Inferior parietal cortex (tissue), 1 donor: Measurements from ENCODE around the gene COG8.
"Not testable (repeated sequence)": the region's sequence is repeated elsewhere in the genome, so short reads cannot be mapped to it uniquely, and the experiment has no call there.

Experiments used
- DNase-seq: peaks from one replicate; pipeline ENCODE4 v3.0.0-alpha.2; 2016; ENCODE audit errors: extremely low spot score

Gene COG8

GRCh38 chr16:69319381-69319780, 20.0 kb downstream of the COG8 start:
- no peak for DNase-seq

DNA sequence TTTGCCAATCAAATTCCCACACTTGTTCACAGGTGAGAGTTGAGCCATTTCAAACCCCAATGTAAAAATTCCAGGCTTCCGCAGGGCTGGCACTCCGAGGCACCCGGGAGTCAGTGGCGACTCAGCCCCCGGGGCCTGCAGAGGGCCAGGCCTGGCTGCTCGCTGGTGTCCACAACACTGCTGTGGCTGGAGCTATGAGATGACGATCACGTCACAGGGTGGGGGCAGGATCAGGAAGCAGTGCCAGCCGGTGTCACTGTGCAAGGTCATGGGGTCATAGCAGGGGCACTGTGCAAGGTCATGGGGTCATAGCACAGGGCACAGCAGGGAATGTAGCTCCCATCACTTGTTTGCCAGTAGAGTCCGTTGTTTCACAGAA, 20.5 kb downstream of the COG8 start:
- DNase-seq, result no peak

- no peak for DNase-seq
Measured at GRCh38 chr16:69318177-69318910, 21.0 kb downstream of the COG8 start.

- DNase-seq, result no peak
Measured at GRCh38 chr16:69316595-69317034, 22.7 kb downstream of the COG8 start.

DNA sequence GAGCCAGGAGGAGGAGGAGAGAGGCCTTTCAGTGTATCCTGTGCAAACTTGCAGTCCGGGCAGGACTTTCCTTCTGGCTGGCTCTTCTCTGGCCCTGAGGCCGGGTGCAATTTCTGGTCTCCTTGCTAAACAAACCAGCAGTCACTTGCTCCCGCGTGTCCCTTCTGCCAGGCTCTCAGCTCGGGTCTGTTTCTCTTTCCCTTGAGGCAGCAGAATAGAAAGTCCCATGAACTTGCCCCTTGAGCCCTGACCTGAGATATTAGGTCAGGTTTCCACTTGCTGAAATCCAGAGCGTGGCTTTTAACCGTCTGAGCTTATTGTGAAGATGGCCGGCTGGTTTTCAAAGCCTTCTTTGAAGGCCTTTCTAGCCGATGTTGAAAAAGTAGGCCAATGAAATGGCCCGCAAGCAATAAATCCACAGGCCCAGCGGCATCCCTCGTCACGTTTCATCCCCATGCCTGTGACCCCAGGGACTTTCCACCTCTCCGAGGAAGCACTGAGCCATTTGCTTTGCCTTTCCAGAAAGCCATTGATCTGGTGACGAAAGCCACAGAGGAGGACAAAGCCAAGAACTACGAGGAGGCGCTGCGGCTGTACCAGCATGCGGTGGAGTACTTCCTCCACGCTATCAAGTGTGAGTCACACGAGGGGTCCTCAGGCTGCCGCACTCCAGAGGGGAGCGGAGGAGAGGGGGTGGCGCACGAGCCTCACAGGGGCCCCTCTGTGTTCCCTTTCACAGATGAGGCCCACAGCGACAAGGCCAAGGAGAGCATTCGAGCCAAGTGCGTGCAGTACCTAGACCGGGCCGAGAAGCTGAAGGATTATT, 23.7 kb downstream of the COG8 start:
- DNase-seq, result no peak

DNA sequence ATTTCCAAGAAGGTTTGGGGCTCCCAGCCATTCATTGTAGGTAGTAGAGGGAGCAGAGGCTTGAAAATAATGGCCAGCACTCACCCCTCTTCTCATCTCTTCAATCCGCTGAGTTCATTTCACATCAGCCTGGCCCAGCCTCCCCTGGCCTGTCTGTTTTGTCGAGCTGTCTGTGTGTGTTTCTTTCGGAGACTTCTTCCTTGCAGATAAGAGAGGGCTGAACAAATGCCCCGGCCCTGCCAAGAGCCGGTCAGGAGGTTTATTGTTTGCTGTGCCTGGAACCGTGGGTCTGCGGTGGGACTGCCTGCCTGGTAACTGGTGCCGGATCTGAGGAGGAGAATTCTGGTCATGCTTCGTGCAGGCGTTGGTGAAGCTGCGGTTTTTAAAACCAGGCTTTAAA, 24.8 kb downstream of the COG8 start:
- no peak for DNase-seq

GRCh38 chr16:69313469-69313868, 25.9 kb downstream of the COG8 start:
- DNase-seq, result no peak

GRCh38 chr16:69311533-69312387, 27.6 kb downstream of the COG8 start:
- DNase-seq, result no peak

DNA sequence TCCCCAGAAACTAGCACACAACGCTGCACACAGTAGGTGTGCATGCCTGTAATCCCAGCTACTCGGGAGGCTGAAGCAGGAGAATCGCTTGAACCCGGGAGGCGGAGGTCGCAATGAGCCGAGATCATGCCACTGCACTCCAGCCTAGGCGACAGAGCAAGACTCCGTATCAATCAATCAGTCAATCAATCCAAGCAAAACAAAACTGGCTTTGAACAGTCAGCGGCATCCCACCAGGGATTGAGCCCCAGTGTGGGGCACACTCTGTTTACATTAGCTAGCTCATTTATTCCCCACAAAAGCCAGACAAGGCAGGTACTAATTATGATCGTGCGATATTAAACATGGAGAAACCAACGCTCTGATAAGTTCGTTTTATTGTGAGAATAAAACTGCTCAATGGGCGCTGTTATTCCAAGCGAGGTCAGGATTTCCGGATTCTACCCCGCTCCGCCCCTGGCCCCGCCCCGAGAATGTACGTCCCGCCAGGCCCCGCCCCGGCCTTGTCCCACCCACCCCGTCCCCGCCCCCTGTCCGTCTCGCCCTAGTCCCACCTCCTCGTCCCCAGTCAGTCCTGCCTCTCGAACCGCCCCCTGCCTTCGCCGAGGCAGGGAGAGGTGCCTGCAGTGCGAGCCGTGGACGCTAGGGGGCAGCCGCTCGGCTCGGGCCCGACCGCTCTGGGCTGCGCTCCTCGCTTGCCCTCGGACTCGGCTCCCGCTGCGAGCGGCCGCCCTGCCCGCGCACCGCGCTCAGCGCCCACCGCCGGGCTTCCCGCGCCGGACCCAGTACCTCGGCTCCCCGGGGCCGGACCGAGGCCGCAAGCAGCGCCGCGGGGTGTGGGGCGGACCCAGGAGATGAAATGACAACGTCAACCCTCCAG, 28.5 kb downstream of the COG8 start, which contains the start of gene VPS4A:
TSS of gene VPS4A (plus strand) at position 698 of the 880 bp plus-strand sequence. CDS start at position 860, 162 bp downstream.
- peak; percentile 95 for DNase-seq

- peak; percentile 51 for DNase-seq
Measured at GRCh38 chr16:69309316-69309715, 30.0 kb downstream of the COG8 start.

GRCh38 chr16:69307856-69308255, 31.5 kb downstream of the COG8 start:
- DNase-seq, result no peak

GRCh38 chr16:69307091-69307490, 32.3 kb downstream of the COG8 start:
- no peak for DNase-seq

GRCh38 chr16:69306031-69306430, 33.3 kb downstream of the COG8 start:
- no peak for DNase-seq

DNA sequence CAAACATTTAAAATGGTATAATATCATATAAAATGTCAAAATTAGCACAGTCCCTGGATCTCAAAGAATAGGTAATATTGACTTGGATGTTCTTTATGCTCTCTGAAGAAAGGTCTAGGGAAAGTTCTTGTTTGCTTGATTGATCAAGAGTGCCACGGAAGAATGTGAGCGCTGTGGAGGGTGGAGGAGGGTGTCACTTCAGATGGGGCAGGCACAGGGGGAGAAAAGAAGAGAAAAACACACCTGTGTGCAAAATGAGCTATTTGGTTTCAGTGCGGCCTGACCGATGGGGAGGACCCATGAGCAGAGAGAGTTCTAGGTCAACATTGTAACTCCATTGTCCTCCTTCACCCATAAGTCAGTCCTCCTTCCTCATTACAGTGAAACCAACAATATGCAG, 37.1 kb downstream of the COG8 start:
- DNase-seq, result no peak

GRCh38 chr16:69301861-69302260, 37.5 kb downstream of the COG8 start:
- DNase-seq, result no peak

DNA sequence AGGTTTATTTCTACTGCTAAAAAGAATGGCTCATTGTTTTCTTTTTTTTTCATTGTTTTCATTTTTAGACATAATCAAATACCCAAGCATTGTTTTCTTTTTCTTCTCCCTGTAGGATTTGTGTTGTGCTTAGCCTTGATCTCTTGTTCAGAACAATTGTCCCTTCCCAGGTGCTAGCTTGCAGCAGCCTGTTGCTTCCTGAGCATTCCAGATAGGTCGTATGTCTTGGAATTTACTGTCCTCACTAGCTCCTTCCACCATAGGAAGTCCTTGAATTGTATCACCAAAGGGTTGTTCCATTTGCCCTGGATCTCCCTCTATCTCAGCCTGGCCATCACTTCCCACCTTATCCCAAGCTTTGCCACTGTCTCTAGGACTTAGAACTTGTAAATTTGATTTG, 38.2 kb downstream of the COG8 start:
- DNase-seq, result no peak

DNA sequence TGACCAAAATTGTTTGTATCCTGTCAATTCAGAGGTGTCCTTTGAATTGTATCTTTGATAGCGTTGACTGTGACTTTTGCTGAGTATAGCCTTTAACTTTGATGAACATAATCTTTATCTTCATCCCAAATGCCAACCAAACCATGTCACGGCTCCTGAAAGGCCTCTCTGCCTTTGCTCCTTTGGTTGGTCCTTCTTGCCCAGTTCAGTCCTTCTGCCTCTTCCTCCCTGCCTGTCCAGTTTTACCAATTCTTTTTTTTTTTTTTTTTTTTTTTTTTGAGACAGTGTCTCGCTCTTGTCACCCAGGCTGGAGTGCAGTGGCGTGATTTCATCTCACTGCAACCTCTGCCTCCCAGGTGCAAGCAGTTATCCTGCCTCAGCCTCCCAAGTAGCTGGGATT, 41.1 kb downstream of the COG8 start:
- no peak for DNase-seq

- not testable (repeated sequence) for DNase-seq
Measured at GRCh38 chr16:69296771-69297170, 42.6 kb downstream of the COG8 start.

DNA sequence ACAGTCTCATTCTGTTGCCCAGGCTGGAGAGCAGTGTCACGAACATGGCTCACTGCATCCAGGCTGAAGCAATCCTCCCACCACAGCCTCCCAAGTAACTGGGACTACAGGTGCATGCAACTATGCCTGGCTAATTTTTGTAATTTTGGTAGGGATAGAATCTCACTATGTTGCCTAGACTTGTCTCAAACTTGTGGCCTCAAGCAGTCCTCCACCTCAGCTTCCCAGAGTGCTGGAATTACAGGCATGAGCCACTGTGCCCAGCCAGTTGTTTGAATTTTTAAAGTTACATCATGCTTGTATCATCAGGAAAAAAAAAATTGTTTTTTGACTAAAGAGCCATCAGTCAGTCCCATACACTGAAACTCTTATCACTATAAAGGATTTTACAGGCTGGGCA, 45.3 kb downstream of the COG8 start:
- DNase-seq, result no peak

- no peak for DNase-seq
Measured at GRCh38 chr16:69293401-69293800, 46.0 kb downstream of the COG8 start.

GRCh38 chr16:69291657-69292056, 47.7 kb downstream of the COG8 start:
- DNase-seq, result not testable (repeated sequence)
